SK-N-MC (cell line): Measurements from ENCODE around the gene SYTL4.
"Not testable (repeated sequence)": the region's sequence is repeated elsewhere in the genome, so short reads cannot be mapped to it uniquely, and the experiment has no call there.

Experiments used
- DNase-seq: peaks from one replicate; pipeline ENCODE4 v3.0.0-alpha.2; 2011; ENCODE audit warnings: low read depth, low spot score
- H3K27ac ChIP-seq: fragments of 200-600 bp; sonication (generic); 2 replicates; pipeline ENCODE4 v1.5.1; 2016; ENCODE audit warnings: mixed run types
- H3K36me3 ChIP-seq: fragments of 200-600 bp; sonication (generic); 2 replicates; pipeline ENCODE4 v1.6.1; 2017; ENCODE audit warnings: antibody characterized with exemption, low read length, mixed read lengths; ENCODE audit not compliant: insufficient read depth
- H3K4me3 ChIP-seq: fragments of 200-600 bp; sonication (generic); 2 replicates; pipeline ENCODE4 v1.5.1; 2016
- H3K9ac ChIP-seq: fragments of 200-600 bp; sonication (generic); 2 replicates; pipeline ENCODE4 v1.8.0; 2017; ENCODE audit warnings: mixed run types, mixed read lengths; ENCODE audit not compliant: insufficient read length
- H3K9me3 ChIP-seq: fragments of 200-600 bp; sonication (generic); 2 replicates; pipeline ENCODE4 v1.6.1; 2017; ENCODE audit warnings: low read depth, mild to moderate bottlenecking, antibody characterized with exemption, low read length, moderate library complexity, mixed read lengths
- EZH2 ChIP-seq: fragments of 200-600 bp; sonication (generic); IDR thresholded peaks from one replicate; pipeline ENCODE4 v1.6.1; 2017; ENCODE audit warnings: antibody characterized with exemption
- FOXP2 ChIP-seq: optimal IDR thresholded peaks from 2 replicates; pipeline ENCODE3; 2011; ENCODE audit warnings: mild to moderate bottlenecking, moderate library complexity; ENCODE audit not compliant: insufficient read depth; ENCODE audit errors: extremely low read length, control extremely low read depth
- POLR2AphosphoS5 ChIP-seq: IDR thresholded peaks from 2 replicates; pipeline ENCODE4 v1.6.1; 2012; ENCODE audit warnings: mild to moderate bottlenecking, low read depth, low read length, borderline replicate concordance

The SYTL4 gene

GRCh38 chrX:100731441-100732281, at the start of gene SYTL4:
SYTL4 (minus strand) TSS chrX:100732121; CDS start chrX:100702037, 30,084 bp downstream.
- H3K9ac ChIP-seq: peak within 1 kb of the TSS; percentile 53
- H3K4me3 ChIP-seq: peak within 1 kb of the TSS; percentile 74
- no peak for DNase-seq
- H3K27ac ChIP-seq: no peak within 1 kb of the TSS
- no peaks in the 10 kb centered on the region for H3K36me3 ChIP-seq
- TF ChIP-seq POLR2AphosphoS5 (no peak), EZH2 (no peak), FOXP2 (no peak)
- H3K9me3 ChIP-seq: no peaks in the 10 kb centered on the region

DNA sequence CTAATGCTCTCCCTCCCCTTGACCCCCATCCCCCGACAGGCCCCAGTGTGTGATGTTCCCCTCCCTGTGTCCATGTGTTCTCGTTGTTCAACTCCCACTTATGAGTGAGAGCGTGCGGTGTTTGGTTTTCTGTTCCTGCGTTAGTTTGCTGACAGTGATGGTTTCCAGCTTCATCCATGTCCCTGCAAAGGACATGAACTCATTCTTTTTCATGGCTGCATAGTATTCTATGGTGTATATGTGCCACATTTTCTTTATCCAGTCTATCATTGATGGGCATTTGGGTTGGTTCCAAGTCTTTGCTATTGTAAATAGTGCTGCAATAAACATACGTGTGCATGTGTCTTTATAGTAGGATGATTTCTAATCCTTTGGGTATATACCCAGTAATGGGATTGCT, 37.5 kb upstream of the SYTL4 start:
- H3K27ac ChIP-seq, H3K4me3 ChIP-seq, DNase-seq, H3K9me3 ChIP-seq, H3K36me3 ChIP-seq, H3K9ac ChIP-seq: not testable (repeated sequence)

GRCh38 chrX:100768679-100769338, 36.9 kb upstream of the SYTL4 start:
- no peak overlapping the region for H3K9ac ChIP-seq
- H3K27ac ChIP-seq: no peak overlapping the region
- no peaks in the 10 kb centered on the region; the same call in 1 of the 2 replicates for H3K9me3 ChIP-seq
- no peak for TF ChIP-seq POLR2AphosphoS5
- no peak for TF ChIP-seq FOXP2
- no peak for TF ChIP-seq EZH2
- H3K36me3 ChIP-seq: no peaks in the 10 kb centered on the region
- H3K4me3 ChIP-seq: no peak overlapping the region
- DNase-seq: peak; percentile 55

DNA sequence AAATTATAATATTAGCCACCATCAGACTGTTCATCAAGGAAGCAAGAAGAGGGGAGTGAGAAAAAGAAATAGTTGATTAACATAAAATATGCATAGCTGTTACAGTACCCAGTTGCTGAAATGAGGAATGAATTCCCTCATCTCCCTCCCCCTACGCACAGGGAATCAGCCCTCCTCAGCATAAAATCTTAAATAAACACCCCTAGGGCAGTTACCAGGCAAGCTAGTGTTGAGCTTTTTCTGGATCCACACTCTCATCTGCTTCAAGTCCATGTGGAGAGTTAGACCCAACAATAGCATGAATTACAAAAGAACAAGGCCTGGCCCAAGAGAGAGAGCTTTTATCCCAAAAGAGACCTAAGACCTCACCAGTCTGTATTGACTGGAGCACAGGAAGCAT, 19.0 kb upstream of the SYTL4 start:
- peak; percentile 42 for DNase-seq

GRCh38 chrX:100748108-100748507, 16.2 kb upstream of the SYTL4 start:
- Histone ChIP-seq H3K27ac (no peak overlapping the region), H3K36me3 (no peaks in the 10 kb centered on the region), H3K4me3 (no peak overlapping the region), H3K9ac (no peak overlapping the region), H3K9me3 (no peaks in the 10 kb centered on the region)
- no peak for TF ChIP-seq FOXP2
- TF ChIP-seq POLR2AphosphoS5: no peak
- TF ChIP-seq EZH2: no peak
- no peak for DNase-seq

More for the DNA sequence above, 19.0 kb upstream of the SYTL4 start:
- H3K4me3 ChIP-seq: peak overlapping the region; percentile 31; the same call in 1 of the 2 replicates
- no peak for TF ChIP-seq FOXP2
- no peak for TF ChIP-seq EZH2
- peak; percentile 24; the same call in 1 of the 2 replicates for TF ChIP-seq POLR2AphosphoS5
- H3K9me3 ChIP-seq: no peaks in the 10 kb centered on the region
- H3K27ac ChIP-seq: no peak overlapping the region
- no peaks in the 10 kb centered on the region for H3K36me3 ChIP-seq
- no peak overlapping the region for H3K9ac ChIP-seq

GRCh38 chrX:100747703-100748102, 15.8 kb upstream of the SYTL4 start:
- no peak for DNase-seq
- Histone ChIP-seq H3K9me3 (no peaks in the 10 kb centered on the region), H3K9ac (no peak overlapping the region), H3K4me3 (no peak overlapping the region), H3K27ac (no peak overlapping the region), H3K36me3 (no peaks in the 10 kb centered on the region)
- TF ChIP-seq POLR2AphosphoS5: no peak
- TF ChIP-seq FOXP2: no peak
- TF ChIP-seq EZH2: no peak

DNA sequence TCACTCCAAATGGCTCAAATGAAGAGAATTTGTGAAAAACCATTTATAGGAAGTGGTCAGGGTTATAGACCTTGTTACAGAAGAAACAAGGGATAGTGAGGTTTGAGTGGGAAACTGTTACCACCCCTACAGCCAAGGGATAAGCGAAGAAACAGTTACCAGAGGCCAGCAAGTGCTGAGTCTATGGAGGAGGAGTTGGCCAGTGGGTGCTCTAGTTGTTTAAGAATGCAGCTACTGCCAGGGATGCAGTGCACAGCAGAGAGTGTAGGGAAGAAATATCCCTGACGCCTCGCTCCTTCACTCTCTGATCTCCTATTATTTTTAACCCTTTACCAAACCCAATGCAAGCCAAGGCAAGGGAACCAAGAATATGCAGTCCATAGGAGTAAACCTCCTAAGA, 15.2 kb upstream of the SYTL4 start:
- no peaks in the 10 kb centered on the region for H3K36me3 ChIP-seq
- no peak overlapping the region for H3K27ac ChIP-seq
- no peak overlapping the region for H3K9ac ChIP-seq
- TF ChIP-seq POLR2AphosphoS5 (no peak), FOXP2 (no peak), EZH2 (no peak)
- no peak for DNase-seq
- H3K9me3 ChIP-seq: no peaks in the 10 kb centered on the region
- H3K4me3 ChIP-seq: no peak overlapping the region

GRCh38 chrX:100745806-100746537, 14.1 kb upstream of the SYTL4 start:
- Histone ChIP-seq H3K4me3 (0 out of 2 replicates have a peak overlapping the region, but pooled peaks have one; percentile 32), H3K9ac (no peak overlapping the region), H3K27ac (no peak overlapping the region), H3K9me3 (no peaks in the 10 kb centered on the region), H3K36me3 (no peaks in the 10 kb centered on the region)
- TF ChIP-seq EZH2 (no peak), POLR2AphosphoS5 (no peak), FOXP2 (no peak)
- no peak for DNase-seq
